Stimulated activated CD4-positive, alpha-beta T cell treated with anti-CD3 and anti-CD28 coated beads, Interleukin-15, amount 100 ng/mL, for 1 hour (primary cell): ENCODE measurements around the gene PAX5.

ENCODE experiments used
- DNase-seq, 2 donors: peaks; one replicate each; pipeline ENCODE4 v3.0.0-alpha.2; 2020; ENCODE audit warnings: low read depth in 1 of 2, low spot score in 1 of 2

PAX5 gene

GRCh38 chr9:37025071-37025822 lies 8.8 kb downstream of the PAX5 start:
- no peak for DNase-seq

- no peak for DNase-seq
Observed at GRCh38 chr9:37017546-37017945, 16.5 kb downstream of the PAX5 start.

- no peak for DNase-seq
Observed at GRCh38 chr9:37011530-37011929, 22.5 kb downstream of the PAX5 start.

- no peak for DNase-seq
Observed at GRCh38 chr9:37010976-37011375, 23.1 kb downstream of the PAX5 start.

- no peak for DNase-seq
Observed at GRCh38 chr9:37010180-37010579, 23.9 kb downstream of the PAX5 start.

GRCh38 chr9:37007295-37007694 lies 26.8 kb downstream of the PAX5 start:
- no peak for DNase-seq

- no peak for DNase-seq
Observed at GRCh38 chr9:37005517-37006140, 28.4 kb downstream of the PAX5 start.

GRCh38 chr9:37004424-37004935 lies 29.6 kb downstream of the PAX5 start:
- DNase-seq: no peak

- no peak for DNase-seq
Observed at GRCh38 chr9:37002413-37003217, 31.5 kb downstream of the PAX5 start.

GRCh38 chr9:37002036-37002412 lies 32.0 kb downstream of the PAX5 start:
- DNase-seq: no peak

- no peak for DNase-seq
Observed at GRCh38 chr9:37001459-37001858, 32.6 kb downstream of the PAX5 start.

GRCh38 chr9:36999728-37000333 lies 34.2 kb downstream of the PAX5 start:
- no peak for DNase-seq

- DNase-seq: no peak
Observed at GRCh38 chr9:36997414-36997813, 36.7 kb downstream of the PAX5 start.

- no peak for DNase-seq
Observed at GRCh38 chr9:36996706-36997086, 37.4 kb downstream of the PAX5 start.

GRCh38 chr9:36995927-36996705 lies 38.0 kb downstream of the PAX5 start:
- peak; percentile 16 to 52 for DNase-seq

- DNase-seq: no peak
Observed at GRCh38 chr9:36993933-36994764, 39.9 kb downstream of the PAX5 start.

- DNase-seq: no peak
Observed at GRCh38 chr9:36992501-36993316, 41.4 kb downstream of the PAX5 start.

GRCh38 chr9:36991516-36992134 lies 42.4 kb downstream of the PAX5 start:
- peak in 1 of 2 donors; percentile 16 for DNase-seq

- DNase-seq: no peak
Observed at GRCh38 chr9:36988848-36989247, 45.2 kb downstream of the PAX5 start.
